H9 (cell line): ENCODE results near the gene S1PR2. TPM values are rescaled to one million over a fixed set of nuclear protein-coding genes. Genes with fewer than 3 reads are reported as not detected.

Experiments used
- DNase-seq: peaks from one replicate; pipeline ENCODE4 v3.0.0-alpha.2; 2017
- H2AFZ ChIP-seq: one replicate; pipeline ENCODE4 v1.6.1; 2013; ENCODE audit warnings: mild to moderate bottlenecking, low read length, control low read depth, moderate library complexity
- H2AK5ac ChIP-seq: 2 replicates; pipeline ENCODE4 v1.6.1; 2013; ENCODE audit warnings: low read length, control low read depth, mixed read lengths; ENCODE audit not compliant: insufficient read length
- H2BK120ac ChIP-seq: one replicate; pipeline ENCODE4 v1.6.1; 2013; ENCODE audit warnings: low read depth, mild to moderate bottlenecking, low read length, control low read depth, inconsistent platforms; ENCODE audit not compliant: poor library complexity, severe bottlenecking
- H2BK12ac ChIP-seq: 2 replicates; pipeline ENCODE4 v1.6.1; 2013; ENCODE audit warnings: low read length, control low read depth, mixed read lengths, low read depth; ENCODE audit not compliant: insufficient read length
- H2BK15ac ChIP-seq: 2 replicates; pipeline ENCODE4 v1.6.1; 2013; ENCODE audit warnings: low read depth, low read length, control low read depth
- H2BK20ac ChIP-seq: one replicate; pipeline ENCODE4 v1.6.1; 2013; ENCODE audit warnings: low read depth, mild to moderate bottlenecking, low read length, control low read depth, inconsistent platforms; ENCODE audit not compliant: poor library complexity, severe bottlenecking
- H2BK5ac ChIP-seq: 2 replicates; pipeline ENCODE4 v1.6.1; 2013; ENCODE audit warnings: low read length, control low read depth, mixed read lengths; ENCODE audit not compliant: insufficient read length
- H3K14ac ChIP-seq: 2 replicates; pipeline ENCODE4 v1.6.1; 2013; ENCODE audit warnings: low read length, control low read depth; ENCODE audit not compliant: insufficient read depth
- H3K18ac ChIP-seq: 2 replicates; pipeline ENCODE4 v1.6.1; 2013; ENCODE audit warnings: low read depth, mild to moderate bottlenecking, mixed read lengths, low read length, control low read depth; ENCODE audit not compliant: insufficient read length
- H3K23ac ChIP-seq: 2 replicates; pipeline ENCODE4 v1.6.1; 2013; ENCODE audit warnings: low read length, control low read depth, mixed read lengths, low read depth; ENCODE audit not compliant: insufficient read length
- H3K23me2 ChIP-seq: 2 replicates; pipeline ENCODE4 v1.6.1; 2013; ENCODE audit warnings: low read depth, mild to moderate bottlenecking, mixed read lengths, low read length, control low read depth; ENCODE audit not compliant: insufficient read length, poor library complexity, severe bottlenecking
- H3K27ac ChIP-seq: 2 replicates; pipeline ENCODE4 v1.5.1; 2013; ENCODE audit warnings: low read length, control low read depth, mixed read lengths, low read depth; ENCODE audit not compliant: insufficient read length
- H3K27me3 ChIP-seq: 2 replicates; pipeline ENCODE4 v1.6.1; 2013; ENCODE audit warnings: low read length, control low read depth, inconsistent platforms; ENCODE audit not compliant: insufficient read depth
- H3K4ac ChIP-seq: 2 replicates; pipeline ENCODE4 v1.6.1; 2013; ENCODE audit warnings: low read depth, mild to moderate bottlenecking, control low read depth, inconsistent platforms, low read length, moderate library complexity
- H3K4me1 ChIP-seq: 2 replicates; pipeline ENCODE4 v1.6.1; 2013; ENCODE audit warnings: low read length, control low read depth, inconsistent platforms; ENCODE audit not compliant: insufficient read depth
- H3K4me2 ChIP-seq: 2 replicates; pipeline ENCODE4 v1.6.1; 2013; ENCODE audit warnings: low read length, control low read depth, mixed read lengths; ENCODE audit not compliant: insufficient read length, insufficient read depth
- H3K56ac ChIP-seq: 2 replicates; pipeline ENCODE4 v1.6.1; 2013; ENCODE audit warnings: low read depth, mild to moderate bottlenecking, mixed read lengths, low read length, control low read depth; ENCODE audit not compliant: insufficient read length
- H3K79me1 ChIP-seq: 2 replicates; pipeline ENCODE4 v1.6.1; 2013; ENCODE audit warnings: low read depth, mild to moderate bottlenecking, moderate library complexity, low read length, control low read depth, inconsistent platforms; ENCODE audit not compliant: insufficient read depth, poor library complexity, severe bottlenecking
- H3K79me2 ChIP-seq: 2 replicates; pipeline ENCODE4 v1.6.1; 2013; ENCODE audit warnings: low read length, control low read depth, inconsistent platforms; ENCODE audit not compliant: insufficient read depth
- H3K9ac ChIP-seq: 2 replicates; pipeline ENCODE4 v1.6.1; 2013; ENCODE audit warnings: low read length, control low read depth, mixed read lengths; ENCODE audit not compliant: insufficient read length; ENCODE audit errors: extremely low read depth
- H3K9me3 ChIP-seq: one replicate; pipeline ENCODE4 v1.6.1; 2013; ENCODE audit warnings: low read depth, low read length, inconsistent platforms; ENCODE audit not compliant: control insufficient read depth
- H3T11ph ChIP-seq: one replicate; pipeline ENCODE4 v1.6.1; 2013; ENCODE audit warnings: mild to moderate bottlenecking, low read length, control low read depth, inconsistent platforms
- H4K20me1 ChIP-seq: one replicate; pipeline ENCODE4 v1.6.1; 2013; ENCODE audit not compliant: control insufficient read depth, insufficient read length, insufficient read depth
- H4K5ac ChIP-seq: 2 replicates; pipeline ENCODE4 v1.6.1; 2013; ENCODE audit warnings: low read depth, mild to moderate bottlenecking, mixed read lengths, low read length, control low read depth; ENCODE audit not compliant: insufficient read length
- H4K8ac ChIP-seq: replicated peaks from 2 replicates; pipeline ENCODE4 v1.6.1; 2013; ENCODE audit warnings: low read length, control low read depth, mixed read lengths, low read depth; ENCODE audit not compliant: insufficient read length
- H4K91ac ChIP-seq: 2 replicates; pipeline ENCODE4 v1.6.1; 2013; ENCODE audit warnings: low read depth, mild to moderate bottlenecking, moderate library complexity, mixed read lengths, low read length, control low read depth; ENCODE audit not compliant: insufficient read length
- H3K27ac Mint-ChIP-seq, 3 experiments: 2 replicates in 2 of 3; 3 replicates in 1 of 3; pipeline ENCODE4 v1.8.0; 2020 to 2021; ENCODE audit warnings: mixed read lengths in 3 of 3, mild to moderate bottlenecking in 1 of 3, moderate library complexity in 1 of 3
- H3K27me3 Mint-ChIP-seq: 2 replicates; pipeline ENCODE4 v1.8.0; 2021; ENCODE audit warnings: low read depth, mild to moderate bottlenecking, moderate library complexity, mixed read lengths
- H3K36me3 Mint-ChIP-seq, 3 experiments: 2 replicates in 2 of 3; 3 replicates in 1 of 3; pipeline ENCODE4 v1.8.0; 2020 to 2021; ENCODE audit warnings: low read depth in 3 of 3, mixed read lengths in 3 of 3; ENCODE audit not compliant: insufficient read depth in 1 of 3
- H3K4me1 Mint-ChIP-seq, 2 experiments: 2 replicates each; pipeline ENCODE4 v1.8.0; 2020; ENCODE audit warnings: mixed read lengths in 2 of 2
- H3K4me3 Mint-ChIP-seq, 2 experiments: 2 replicates in 1 of 2; 3 replicates in 1 of 2; pipeline ENCODE4 v1.8.0; 2020 to 2021; ENCODE audit warnings: mild to moderate bottlenecking in 2 of 2, mixed read lengths in 2 of 2, moderate library complexity in 1 of 2
- H3K9me3 Mint-ChIP-seq, 2 experiments: 2 replicates in 1 of 2; 3 replicates in 1 of 2; pipeline ENCODE4 v1.8.0; 2020; ENCODE audit warnings: mild to moderate bottlenecking in 2 of 2, mixed read lengths in 2 of 2, moderate library complexity in 1 of 2
- WGBS: extraction: QIAGEN DNeasy Blood & Tissue Kit; methylation state at CpG from one replicate; pipeline ENCODE4 v1.1.7; 2013; ENCODE audit warnings: missing lambda C conversion rate, low lambda C conversion rate, mixed read lengths; ENCODE audit not compliant: insufficient read length; ENCODE audit errors: extremely low coverage; 5-methylcytosine and 5-hydroxymethylcytosine counted together
- total RNA-seq: library from RNA; stranded (reverse); gene quantifications from 2 replicates; pipeline ENCODE4 v1.2.1, GENCODE V29; 2021
- TF ChIP-seq, protein P1 (sequence below): fragments of 200-600 bp; sonication (generic); conservative IDR thresholded peaks from 3 replicates; pipeline ENCODE4 v1.8.0; 2021; ENCODE audit warnings: antibody characterized with exemption, mild to moderate bottlenecking

The S1PR2 gene
- total RNA-seq, 1 experiment from 2014 or later, result 11.5 TPM

DNA sequence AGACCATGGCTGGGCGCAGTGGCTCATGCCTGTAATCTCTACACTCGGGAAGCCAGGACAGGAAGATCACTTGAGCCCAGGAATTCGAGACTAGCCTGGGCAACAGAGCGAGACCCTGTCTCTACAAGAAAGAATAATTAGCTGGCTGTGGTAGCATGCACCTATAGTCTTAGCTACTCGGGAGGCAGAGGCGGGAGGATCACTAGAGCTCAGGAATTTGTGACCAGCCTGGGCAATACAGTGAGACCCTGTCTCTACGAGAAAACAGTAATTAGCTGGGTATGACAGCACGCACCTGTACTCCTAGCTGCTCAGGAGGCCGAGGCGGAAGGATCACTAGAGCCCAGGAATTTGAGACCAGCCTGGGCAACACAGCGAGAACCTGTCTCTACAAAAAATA lies 43.8 kb downstream of the S1PR2 start:
- peaks cover 53% of the 10 kb centered on the region for H3K79me2 ChIP-seq
- H3K56ac ChIP-seq, result no peak overlapping the region
- no peak overlapping the region for H2BK20ac ChIP-seq
- H3K27ac Mint-ChIP-seq, result peak overlapping the region in 2 of 3 experiments; percentile 53 to 59; a peak in 4 of 7 replicates
- no peak overlapping the region for H3K14ac ChIP-seq
- no peaks in the 10 kb centered on the region for H4K20me1 ChIP-seq
- no peak overlapping the region for H2BK15ac ChIP-seq
- peaks cover 15% of the 10 kb centered on the region for H3K79me1 ChIP-seq
- no peak overlapping the region for H3T11ph ChIP-seq
- no peak overlapping the region for H2BK12ac ChIP-seq
- H3K4me3 Mint-ChIP-seq, result no peak overlapping the region
- H2BK5ac ChIP-seq, result no peak overlapping the region
- H3K9me3 ChIP-seq, result no peaks in the 10 kb centered on the region
- H3K27ac ChIP-seq, result no peak overlapping the region
- no peak overlapping the region for H4K91ac ChIP-seq
- TF ChIP-seq, protein P1, sequence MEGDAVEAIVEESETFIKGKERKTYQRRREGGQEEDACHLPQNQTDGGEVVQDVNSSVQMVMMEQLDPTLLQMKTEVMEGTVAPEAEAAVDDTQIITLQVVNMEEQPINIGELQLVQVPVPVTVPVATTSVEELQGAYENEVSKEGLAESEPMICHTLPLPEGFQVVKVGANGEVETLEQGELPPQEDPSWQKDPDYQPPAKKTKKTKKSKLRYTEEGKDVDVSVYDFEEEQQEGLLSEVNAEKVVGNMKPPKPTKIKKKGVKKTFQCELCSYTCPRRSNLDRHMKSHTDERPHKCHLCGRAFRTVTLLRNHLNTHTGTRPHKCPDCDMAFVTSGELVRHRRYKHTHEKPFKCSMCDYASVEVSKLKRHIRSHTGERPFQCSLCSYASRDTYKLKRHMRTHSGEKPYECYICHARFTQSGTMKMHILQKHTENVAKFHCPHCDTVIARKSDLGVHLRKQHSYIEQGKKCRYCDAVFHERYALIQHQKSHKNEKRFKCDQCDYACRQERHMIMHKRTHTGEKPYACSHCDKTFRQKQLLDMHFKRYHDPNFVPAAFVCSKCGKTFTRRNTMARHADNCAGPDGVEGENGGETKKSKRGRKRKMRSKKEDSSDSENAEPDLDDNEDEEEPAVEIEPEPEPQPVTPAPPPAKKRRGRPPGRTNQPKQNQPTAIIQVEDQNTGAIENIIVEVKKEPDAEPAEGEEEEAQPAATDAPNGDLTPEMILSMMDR, result no peak
- H4K8ac ChIP-seq, result no peak overlapping the region
- no peaks in the 10 kb centered on the region for H3K23me2 ChIP-seq
- H3K18ac ChIP-seq, result no peak overlapping the region
- H3K27me3 ChIP-seq, result no peaks in the 10 kb centered on the region
- no peak overlapping the region for H3K4me2 ChIP-seq
- no peaks in the 10 kb centered on the region for H3K9me3 Mint-ChIP-seq
- H3K36me3 Mint-ChIP-seq, result peaks cover 6 to 39% (median 25%) of the 10 kb centered on the region in 3 experiments; a peak in 6 of 7 replicates
- H3K4me1 ChIP-seq, result no peaks in the 10 kb centered on the region
- no peak overlapping the region for H3K23ac ChIP-seq
- H4K5ac ChIP-seq, result no peak overlapping the region
- no peak overlapping the region for H2AK5ac ChIP-seq
- no peak overlapping the region for H2BK120ac ChIP-seq
- no peak overlapping the region for H2AFZ ChIP-seq
- no peak overlapping the region for H3K4ac ChIP-seq
- no peaks in the 10 kb centered on the region for H3K27me3 Mint-ChIP-seq
- no peaks in the 10 kb centered on the region; a peak in 1 of 4 replicates for H3K4me1 Mint-ChIP-seq
- WGBS, result no CpG with 5 or more reads among the region's 11 CpGs
- no peak for DNase-seq
- no peak overlapping the region for H3K9ac ChIP-seq
